K562 (cell line): ENCODE measurements around the gene TNFAIP3. TPM values are rescaled to one million over a fixed set of nuclear protein-coding genes. Genes with fewer than 3 reads are reported as not detected.

ENCODE experiments used
- ATAC-seq: fragments of 200-7000 bp; cut with Tn5 transposase; 3 replicates; pipeline ENCODE4 v1.9.1; 2020; ENCODE audit warnings: moderate library complexity
- BruUV-seq: library from RNA; stranded (reverse); fragments of 400-500 nt; replicated peaks from 2 replicates; lab custom pipeline; 2021; lab: Mats Ljungman, UMichigan
- CTCF ChIA-PET: fragments of 300-600 bp; formaldehyde crosslinking; extraction: SDS; loops from one replicate; lab custom pipeline; 2021; ENCODE audit warnings: low intra/inter-chr PET ratio; lab: Yijun Ruan, JAX
- POLR2A ChIA-PET: fragments of 300-600, 350-650 bp; sonication (Branson Sonifier 250); formaldehyde crosslinking; extraction: SDS; loops from one replicate; lab custom pipeline; 2021; ENCODE audit warnings: antibody characterized with exemption, inconsistent platforms; lab: Yijun Ruan, JAX
- DNase-seq, 4 experiments: peaks; one replicate each; pipeline versions ENCODE4 v3.0.0 to v3.0.0-alpha.2; 2011 to 2018; ENCODE audit warnings: low spot score in 3 of 4, mixed read lengths in 3 of 4; ENCODE audit errors: extremely low read depth in 1 of 4
- FAIRE-seq: peaks from 2 replicates; lab custom pipeline; 2011; peaks lifted over from hg19 to GRCh38; lab: Jason Lieb, UNC
- H2AFZ ChIP-seq: 2 replicates; pipeline ENCODE4 v1.6.0; 2011; ENCODE audit warnings: low read depth, low read length, control low read depth, inconsistent platforms
- H3K27ac ChIP-seq: fragments of 200-600 bp; 3 replicates; pipeline ENCODE4 v1.8.0; 2011; ENCODE audit warnings: low read depth, mild to moderate bottlenecking, control low read depth, inconsistent platforms, low read length, moderate library complexity, mixed read lengths; ENCODE audit errors: extremely low read depth
- H3K27me3 ChIP-seq, 2 experiments: fragments of 300-600 bp in 1 of 2; 2 replicates in 1 of 2; 3 replicates in 1 of 2; pipeline versions ENCODE4 v1.6.0 to v1.8.0; 2011; ENCODE audit warnings: inconsistent platforms in 2 of 2, low read length in 2 of 2, mild to moderate bottlenecking in 1 of 2, mixed read lengths in 1 of 2, moderate library complexity in 1 of 2; ENCODE audit not compliant: control insufficient read depth in 2 of 2, insufficient read depth in 2 of 2
- H3K36me3 ChIP-seq: fragments of 300-600 bp; 3 replicates; pipeline ENCODE4 v1.8.0; 2011; ENCODE audit warnings: mild to moderate bottlenecking, low read length, inconsistent platforms; ENCODE audit not compliant: control insufficient read depth, insufficient read depth
- H3K4me1 ChIP-seq, 2 experiments: fragments of 200-600 bp in 1 of 2; replicated peaks in 1 of 2; 2 replicates in 1 of 2; 3 replicates in 1 of 2; pipeline versions ENCODE4 v1.5.1 to v1.8.0; 2011; ENCODE audit warnings: inconsistent platforms in 2 of 2, low read length in 2 of 2, mild to moderate bottlenecking in 1 of 2, mixed read lengths in 1 of 2, moderate library complexity in 1 of 2; ENCODE audit not compliant: control insufficient read depth in 2 of 2, insufficient read depth in 2 of 2
- H3K4me2 ChIP-seq: 2 replicates; pipeline ENCODE4 v1.6.1; 2011; ENCODE audit warnings: low read length, control low read depth, inconsistent platforms, mixed read lengths; ENCODE audit not compliant: insufficient read depth
- H3K4me3 ChIP-seq: fragments of 200-600 bp; sonication (generic), shearing (Covaris generic); 2 replicates; pipeline ENCODE4 v1.5.1; 2016; ENCODE audit warnings: control low read depth, inconsistent platforms
- H3K79me2 ChIP-seq: fragments of 200-600 bp; 3 replicates; pipeline ENCODE4 v1.8.0; 2011; ENCODE audit warnings: low read length, inconsistent platforms; ENCODE audit not compliant: control insufficient read depth, insufficient read depth
- H3K9ac ChIP-seq, 2 experiments: 2 replicates each; pipeline versions ENCODE4 v1.6.0 to v1.6.1; 2011; ENCODE audit warnings: low read depth in 2 of 2, low read length in 2 of 2, control low read depth in 1 of 2, inconsistent platforms in 1 of 2, mild to moderate bottlenecking in 1 of 2, mixed read lengths in 1 of 2; ENCODE audit not compliant: insufficient read depth in 1 of 2
- H3K9me1 ChIP-seq: one replicate; pipeline ENCODE4 v1.6.0; 2011; ENCODE audit warnings: inconsistent platforms, mild to moderate bottlenecking, low read length, moderate library complexity; ENCODE audit not compliant: control insufficient read depth, insufficient read depth
- H3K9me3 ChIP-seq: replicated peaks from 2 replicates; pipeline ENCODE4 v1.5.1; 2011; ENCODE audit warnings: low read depth, low read length, inconsistent platforms; ENCODE audit not compliant: control insufficient read depth, insufficient read depth
- H4K20me1 ChIP-seq: replicated peaks from 2 replicates; pipeline ENCODE4 v1.6.1; 2011; ENCODE audit warnings: low read length, inconsistent platforms, mixed read lengths; ENCODE audit not compliant: control insufficient read depth, insufficient read depth
- PURB ChIP-seq: sonication (generic); formaldehyde crosslinking; IDR thresholded peaks from 2 replicates; pipeline ENCODE4 v1.9.0; 2021; ENCODE audit warnings: low read depth, mild to moderate bottlenecking, missing genetic modification reagents
- RAD21 ChIP-seq, 2 experiments: fragments of 250-450 bp in 1 of 2; fragments of 450-650 bp in 1 of 2; sonication (Bioruptor Pico) in 1 of 2; formaldehyde crosslinking in 1 of 2; IDR thresholded peaks in 1 of 2; conservative IDR thresholded peaks in 1 of 2; 2 replicates each; pipeline versions ENCODE4 v1.4.0 to v1.8.0; 2020 to 2022; ENCODE audit warnings: mild to moderate bottlenecking in 2 of 2, moderate library complexity in 1 of 2
- SMARCA5 ChIP-seq: fragments of 450-650 bp; IDR thresholded peaks from 2 replicates; pipeline ENCODE4 v1.6.1; 2016
- SRF ChIP-seq, 2 experiments: fragments of 250-450, 450-650 bp in 1 of 2; sonication (Bioruptor Pico) in 1 of 2; sonication (generic) in 1 of 2; formaldehyde crosslinking; IDR thresholded peaks; 2 replicates each; pipeline versions ENCODE4 v1.5.0 to v1.5.1; 2020 to 2022; ENCODE audit warnings: mild to moderate bottlenecking in 1 of 2, missing genetic modification reagents in 1 of 2
- TGIF2 ChIP-seq: sonication (generic); formaldehyde crosslinking; IDR thresholded peaks from 2 replicates; pipeline ENCODE4 v1.8.1; 2022; ENCODE audit warnings: mild to moderate bottlenecking, missing genetic modification reagents, moderate library complexity
- XRCC4 ChIP-seq: IDR thresholded peaks from one replicate; pipeline ENCODE4 v1.6.1; 2011; ENCODE audit not compliant: insufficient read depth, insufficient read length; ENCODE audit errors: extremely low read depth
- ZNF507 ChIP-seq: conservative IDR thresholded peaks from 2 replicates; pipeline ENCODE4 v1.6.1; 2017; ENCODE audit warnings: missing genetic modification characterization, missing compliant biosample characterization
- WGBS: fragments of 100-300 bp; shearing (Covaris generic); methylation state at CpG from one replicate; pipeline ENCODE4 v1.1.6; 2016; ENCODE audit warnings: low coverage, mixed read lengths; ENCODE audit not compliant: insufficient coverage; ENCODE audit errors: missing lambda C conversion rate; 5-methylcytosine and 5-hydroxymethylcytosine counted together
- in situ Hi-C: fragments of 300-500 bp; cut with MboI; formaldehyde crosslinking; loops from 4 replicates; pipeline ENCODE4 v1.15.0; 2018; ENCODE audit warnings: inconsistent platforms, mixed read lengths
- intact Hi-C: fragments of 100-400 bp; cut with micrococcal nuclease; formaldehyde crosslinking; loops from 2 replicates; pipeline ENCODE4 v1.14.2; 2022
- polyA plus RNA-seq, 8 experiments: library from polyadenylated mRNA; depleted of rRNA in 4 of 8; stranded (reverse) in 5 of 8; unstranded in 3 of 8; fragments of >200 nt; fragmentation: Nextera tagmentation in 2 of 8; fragmentation: Illumina TruSeq in 1 of 8; extraction: Ambion mirVana in 2 of 8; extraction: Trizol in 1 of 8; gene quantifications; 2 replicates each; pipeline versions ENCODE4 v1.2.1 to v1.2.3, GENCODE V29; 2011 to 2014; ENCODE audit warnings: inconsistent platforms in 1 of 8, missing spikeins in 1 of 8
- total RNA-seq, 7 experiments: library from RNA; depleted of rRNA in 6 of 7; stranded (reverse); fragments of >200 nt in 6 of 7; fragmentation: Illumina TruSeq in 2 of 7; extraction: Trizol in 2 of 7; gene quantifications; 2 replicates each; pipeline versions ENCODE4 v1.2.1 to v1.2.3, GENCODE V29; 2011 to 2021; ENCODE audit warnings: low replicate concordance in 1 of 7
- TF ChIP-seq, protein P1 (sequence below): fragments of 250-450 bp; sonication (Bioruptor Pico); IDR thresholded peaks from 2 replicates; pipeline ENCODE4 v1.8.0; 2022; ENCODE audit warnings: moderate library complexity, mild to moderate bottlenecking, inconsistent platforms
- TF ChIP-seq, protein P2 (sequence below): sonication (generic); formaldehyde crosslinking; IDR thresholded peaks from 2 replicates; pipeline ENCODE4 v1.8.1; 2023; ENCODE audit warnings: mild to moderate bottlenecking, missing genetic modification reagents
- TF ChIP-seq, protein P3 (sequence below): fragments of 450-650 bp; formaldehyde crosslinking; IDR thresholded peaks from 2 replicates; pipeline ENCODE4 v1.4.0; 2022; ENCODE audit warnings: missing genetic modification characterization
- TF ChIP-seq, protein P4 (sequence below): fragments of 450-650 bp; IDR thresholded peaks from 2 replicates; pipeline ENCODE4 v1.6.1; 2016; ENCODE audit warnings: missing biosample characterization, missing genetic modification characterization
- TF ChIP-seq, protein P5 (sequence below), 2 experiments: fragments of 450-650 bp; IDR thresholded peaks; 2 replicates each; pipeline ENCODE4 v1.6.1; 2016

The TNFAIP3 gene
- total and polyA plus RNA-seq, 9 of the 15 experiments (the other 6 are each of a cell fraction or from before 2014, with no cell fraction given), result 0.79 to 17.0 (median 6.4) TPM

DNA sequence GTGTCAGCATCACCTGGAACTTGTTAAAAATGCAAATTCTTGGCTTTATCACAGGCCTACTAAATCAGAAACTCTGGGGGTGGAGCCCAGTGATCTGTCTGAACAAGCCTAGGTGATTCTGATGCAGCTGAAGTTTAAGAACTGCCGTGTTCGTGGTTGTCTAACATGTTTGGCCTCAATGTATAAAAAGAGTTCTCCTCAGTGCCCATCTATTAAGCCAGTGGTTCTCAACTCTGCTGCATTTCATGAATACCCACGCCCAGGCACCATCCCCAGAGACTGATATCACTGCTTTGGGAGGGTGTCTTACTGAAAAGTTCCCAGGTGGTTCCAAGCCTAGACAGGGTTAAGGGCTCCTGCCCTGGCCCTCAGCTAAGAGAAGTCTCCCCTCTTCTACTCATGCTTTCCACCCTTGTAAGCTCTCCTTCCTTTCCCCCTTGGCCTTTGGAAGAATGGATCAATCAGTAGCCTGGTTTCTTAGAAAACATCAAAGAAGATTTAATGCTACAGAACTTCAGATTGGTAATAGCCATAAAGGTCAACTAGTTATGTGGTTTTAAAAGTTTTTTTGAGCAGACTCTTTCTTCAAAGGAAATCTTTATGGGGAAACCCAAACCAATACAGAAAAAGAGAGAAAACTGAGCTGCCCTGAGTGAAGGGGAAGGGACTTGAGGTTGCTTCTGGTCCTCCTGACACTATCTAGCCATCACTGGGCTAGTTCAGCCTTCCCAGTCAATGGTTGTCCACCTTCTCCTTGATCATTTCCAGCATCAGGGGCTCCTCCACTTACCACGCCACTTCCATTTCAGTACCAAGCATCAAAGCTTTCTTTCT, 38.9 kb upstream of the TNFAIP3 start:
- TF ChIP-seq RAD21 (CRISPR knock-in tag; conservative IDR thresholded peaks at IDR 0.05 in 1 of 2, IDR thresholded peaks at IDR 0.05 in 1 of 2), result no peak
- no peak for TF ChIP-seq SMARCA5
- TF ChIP-seq, protein P1, sequence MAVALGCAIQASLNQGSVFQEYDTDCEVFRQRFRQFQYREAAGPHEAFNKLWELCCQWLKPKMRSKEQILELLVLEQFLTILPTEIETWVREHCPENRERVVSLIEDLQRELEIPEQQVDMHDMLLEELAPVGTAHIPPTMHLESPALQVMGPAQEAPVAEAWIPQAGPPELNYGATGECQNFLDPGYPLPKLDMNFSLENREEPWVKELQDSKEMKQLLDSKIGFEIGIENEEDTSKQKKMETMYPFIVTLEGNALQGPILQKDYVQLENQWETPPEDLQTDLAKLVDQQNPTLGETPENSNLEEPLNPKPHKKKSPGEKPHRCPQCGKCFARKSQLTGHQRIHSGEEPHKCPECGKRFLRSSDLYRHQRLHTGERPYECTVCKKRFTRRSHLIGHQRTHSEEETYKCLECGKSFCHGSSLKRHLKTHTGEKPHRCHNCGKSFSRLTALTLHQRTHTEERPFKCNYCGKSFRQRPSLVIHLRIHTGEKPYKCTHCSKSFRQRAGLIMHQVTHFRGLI (CRISPR knock-in tag), result no peak
- TF ChIP-seq, protein P2, sequence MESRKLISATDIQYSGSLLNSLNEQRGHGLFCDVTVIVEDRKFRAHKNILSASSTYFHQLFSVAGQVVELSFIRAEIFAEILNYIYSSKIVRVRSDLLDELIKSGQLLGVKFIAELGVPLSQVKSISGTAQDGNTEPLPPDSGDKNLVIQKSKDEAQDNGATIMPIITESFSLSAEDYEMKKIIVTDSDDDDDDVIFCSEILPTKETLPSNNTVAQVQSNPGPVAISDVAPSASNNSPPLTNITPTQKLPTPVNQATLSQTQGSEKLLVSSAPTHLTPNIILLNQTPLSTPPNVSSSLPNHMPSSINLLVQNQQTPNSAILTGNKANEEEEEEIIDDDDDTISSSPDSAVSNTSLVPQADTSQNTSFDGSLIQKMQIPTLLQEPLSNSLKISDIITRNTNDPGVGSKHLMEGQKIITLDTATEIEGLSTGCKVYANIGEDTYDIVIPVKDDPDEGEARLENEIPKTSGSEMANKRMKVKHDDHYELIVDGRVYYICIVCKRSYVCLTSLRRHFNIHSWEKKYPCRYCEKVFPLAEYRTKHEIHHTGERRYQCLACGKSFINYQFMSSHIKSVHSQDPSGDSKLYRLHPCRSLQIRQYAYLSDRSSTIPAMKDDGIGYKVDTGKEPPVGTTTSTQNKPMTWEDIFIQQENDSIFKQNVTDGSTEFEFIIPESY, result no peak
- no peak for TF ChIP-seq PURB (CRISPR knock-in tag)
- TF ChIP-seq, protein P3, sequence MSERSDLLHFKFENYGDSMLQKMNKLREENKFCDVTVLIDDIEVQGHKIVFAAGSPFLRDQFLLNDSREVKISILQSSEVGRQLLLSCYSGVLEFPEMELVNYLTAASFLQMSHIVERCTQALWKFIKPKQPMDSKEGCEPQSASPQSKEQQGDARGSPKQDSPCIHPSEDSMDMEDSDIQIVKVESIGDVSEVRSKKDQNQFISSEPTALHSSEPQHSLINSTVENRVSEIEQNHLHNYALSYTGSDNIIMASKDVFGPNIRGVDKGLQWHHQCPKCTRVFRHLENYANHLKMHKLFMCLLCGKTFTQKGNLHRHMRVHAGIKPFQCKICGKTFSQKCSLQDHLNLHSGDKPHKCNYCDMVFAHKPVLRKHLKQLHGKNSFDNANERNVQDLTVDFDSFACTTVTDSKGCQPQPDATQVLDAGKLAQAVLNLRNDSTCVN (CRISPR knock-in tag), result no peak
- no peak for TF ChIP-seq ZNF507
- no peak for TF ChIP-seq SRF (CRISPR knock-in tag; IDR thresholded peaks at IDR 0.05)
- no peak for TF ChIP-seq TGIF2 (CRISPR knock-in tag)
- TF ChIP-seq XRCC4, result no peak
- TF ChIP-seq, protein P4, sequence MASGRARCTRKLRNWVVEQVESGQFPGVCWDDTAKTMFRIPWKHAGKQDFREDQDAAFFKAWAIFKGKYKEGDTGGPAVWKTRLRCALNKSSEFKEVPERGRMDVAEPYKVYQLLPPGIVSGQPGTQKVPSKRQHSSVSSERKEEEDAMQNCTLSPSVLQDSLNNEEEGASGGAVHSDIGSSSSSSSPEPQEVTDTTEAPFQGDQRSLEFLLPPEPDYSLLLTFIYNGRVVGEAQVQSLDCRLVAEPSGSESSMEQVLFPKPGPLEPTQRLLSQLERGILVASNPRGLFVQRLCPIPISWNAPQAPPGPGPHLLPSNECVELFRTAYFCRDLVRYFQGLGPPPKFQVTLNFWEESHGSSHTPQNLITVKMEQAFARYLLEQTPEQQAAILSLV (tag), result no peak
- TF ChIP-seq, protein P5, sequence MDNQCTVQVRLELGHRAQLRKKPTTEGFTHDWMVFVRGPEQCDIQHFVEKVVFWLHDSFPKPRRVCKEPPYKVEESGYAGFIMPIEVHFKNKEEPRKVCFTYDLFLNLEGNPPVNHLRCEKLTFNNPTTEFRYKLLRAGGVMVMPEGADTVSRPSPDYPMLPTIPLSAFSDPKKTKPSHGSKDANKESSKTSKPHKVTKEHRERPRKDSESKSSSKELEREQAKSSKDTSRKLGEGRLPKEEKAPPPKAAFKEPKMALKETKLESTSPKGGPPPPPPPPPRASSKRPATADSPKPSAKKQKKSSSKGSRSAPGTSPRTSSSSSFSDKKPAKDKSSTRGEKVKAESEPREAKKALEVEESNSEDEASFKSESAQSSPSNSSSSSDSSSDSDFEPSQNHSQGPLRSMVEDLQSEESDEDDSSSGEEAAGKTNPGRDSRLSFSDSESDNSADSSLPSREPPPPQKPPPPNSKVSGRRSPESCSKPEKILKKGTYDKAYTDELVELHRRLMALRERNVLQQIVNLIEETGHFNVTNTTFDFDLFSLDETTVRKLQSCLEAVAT (IDR thresholded peaks at IDR 0.05), result no peak
- in situ Hi-C loops, result no loop called here
- no peak for FAIRE-seq

More for the DNA sequence above, 38.9 kb upstream of the TNFAIP3 start:
- CTCF ChIA-PET, result no interaction called here
- H3K4me3 ChIP-seq, result no peak overlapping the region
- peaks cover 6 to 44% of the 10 kb centered on the region in 2 experiments; a peak in 4 of 5 replicates for H3K4me1 ChIP-seq
- no peak for ATAC-seq
- no peaks in the 10 kb centered on the region for H3K36me3 ChIP-seq
- H2AFZ ChIP-seq, result no peak overlapping the region
- H4K20me1 ChIP-seq, result no peaks in the 10 kb centered on the region
- H3K27me3 ChIP-seq, result no peaks in the 10 kb centered on the region
- H3K9ac ChIP-seq, result no peak overlapping the region
- no peaks in the 10 kb centered on the region for H3K9me1 ChIP-seq
- no peaks in the 10 kb centered on the region for H3K9me3 ChIP-seq
- POLR2A ChIA-PET, result no interaction called here
- no peak overlapping the region for H3K27ac ChIP-seq
- BruUV-seq, result no TSS peak
- no peaks in the 10 kb centered on the region for H3K79me2 ChIP-seq
- H3K4me2 ChIP-seq, result no peak overlapping the region
- WGBS, result 73% methylated on average over 4 of the region's 4 CpGs
- DNase-seq, result no peak
- intact Hi-C loops, result loop anchor here (5.0 kb wide), 1 partner anchor 34 kb away; no protein-coding TSS in a partner anchor
